Tibial nerve (tissue), 4 donors: ENCODE data around the gene ATP11C. TPM values are rescaled to one million over a fixed set of nuclear protein-coding genes. Genes with fewer than 3 reads are reported as not detected.

Experiments used
- DNase-seq, 2 donors: peaks; one replicate each; pipeline ENCODE4 v3.0.0-alpha.2; 2019; ENCODE audit warnings: low spot score in 2 of 2
- H3K27ac ChIP-seq, 4 donors: fragments of 200-600 bp; sonication (generic) in 3 of 4; one replicate each; pipeline ENCODE4 v1.5.1; 2017 to 2019; ENCODE audit warnings: mild to moderate bottlenecking in 1 of 4
- H3K27me3 ChIP-seq, 2 donors: fragments of 200-600 bp; sonication (generic) in 1 of 2; one replicate each; pipeline versions ENCODE4 v1.5.1 to v1.6.0; 2017 to 2019
- H3K36me3 ChIP-seq, 3 donors: fragments of 200-600 bp; sonication (generic); one replicate each; pipeline ENCODE4 v1.5.1; 2018 to 2019
- H3K4me1 ChIP-seq, 4 donors: fragments of 200-600 bp; sonication (generic) in 3 of 4; one replicate each; pipeline ENCODE4 v1.5.1; 2017 to 2019
- H3K4me3 ChIP-seq, 4 donors: fragments of 200-600 bp; sonication (generic) in 3 of 4; one replicate each; pipeline ENCODE4 v1.5.1; 2017 to 2019; ENCODE audit warnings: mild to moderate bottlenecking in 1 of 4, moderate library complexity in 1 of 4
- H3K9me3 ChIP-seq, 4 donors: fragments of 200-600 bp; sonication (generic) in 3 of 4; one replicate each; pipeline ENCODE4 v1.5.1; 2017 to 2019
- EP300 ChIP-seq, 2 donors: sonication (generic); formaldehyde crosslinking; IDR thresholded peaks; one replicate each; pipeline ENCODE4 v1.6.1; 2017; ENCODE audit warnings: antibody characterized with exemption in 2 of 2, mild to moderate bottlenecking in 1 of 2
- POLR2A ChIP-seq, 2 donors: fragments of 450-650 bp; IDR thresholded peaks; one replicate each; pipeline ENCODE4 v1.6.1; 2017; ENCODE audit warnings: antibody characterized with exemption in 2 of 2, mild to moderate bottlenecking in 2 of 2, moderate library complexity in 2 of 2
- WGBS, 2 donors: methylation state at CpG; one replicate each; pipeline ENCODE4 v1.1.5; 2018; 5-methylcytosine and 5-hydroxymethylcytosine counted together
- total RNA-seq, 4 donors: library from RNA; depleted of rRNA; stranded (reverse); fragments of >200 nt; gene quantifications; one replicate each; pipeline ENCODE4 v1.1.0, GENCODE V29; 2016
- TF ChIP-seq, protein P1 (sequence below), 5 experiments: fragments of 200-600 bp in 3 of 5; fragments of 450-650 bp in 2 of 5; sonication (generic) in 3 of 5; IDR thresholded peaks; one replicate each; pipeline ENCODE4 v1.5.1; 2016 to 2019; ENCODE audit warnings: antibody characterized with exemption in 5 of 5, mild to moderate bottlenecking in 3 of 5, moderate library complexity in 2 of 5

Gene ATP11C
- total RNA-seq, 4 donors from 2014 or later, result 24.1 to 37.8 (median 32.9) TPM

DNA sequence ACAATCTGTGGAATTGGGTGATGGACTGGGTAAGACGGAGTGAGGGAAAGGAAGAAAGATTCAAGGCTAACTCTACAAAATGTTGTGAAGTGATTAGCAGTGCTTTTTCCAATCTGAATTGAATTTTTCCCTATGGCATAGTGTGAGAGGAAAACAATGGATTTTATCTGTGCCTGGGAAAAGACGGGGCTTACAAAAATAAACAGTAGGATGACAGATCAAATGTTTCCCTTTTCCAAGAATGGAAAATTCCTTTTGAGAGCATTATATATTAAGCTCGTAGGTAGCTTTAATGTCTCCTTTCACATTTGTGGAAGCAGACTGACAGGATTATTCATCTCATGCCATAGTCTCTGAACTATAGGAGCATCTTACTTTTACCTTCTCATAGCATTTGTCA lies 27.8 kb downstream of the ATP11C start:
- TF ChIP-seq POLR2A (IDR thresholded peaks at IDR 0.05) (no peak), EP300 (IDR thresholded peaks at IDR 0.05) (no peak)
- TF ChIP-seq, protein P1, sequence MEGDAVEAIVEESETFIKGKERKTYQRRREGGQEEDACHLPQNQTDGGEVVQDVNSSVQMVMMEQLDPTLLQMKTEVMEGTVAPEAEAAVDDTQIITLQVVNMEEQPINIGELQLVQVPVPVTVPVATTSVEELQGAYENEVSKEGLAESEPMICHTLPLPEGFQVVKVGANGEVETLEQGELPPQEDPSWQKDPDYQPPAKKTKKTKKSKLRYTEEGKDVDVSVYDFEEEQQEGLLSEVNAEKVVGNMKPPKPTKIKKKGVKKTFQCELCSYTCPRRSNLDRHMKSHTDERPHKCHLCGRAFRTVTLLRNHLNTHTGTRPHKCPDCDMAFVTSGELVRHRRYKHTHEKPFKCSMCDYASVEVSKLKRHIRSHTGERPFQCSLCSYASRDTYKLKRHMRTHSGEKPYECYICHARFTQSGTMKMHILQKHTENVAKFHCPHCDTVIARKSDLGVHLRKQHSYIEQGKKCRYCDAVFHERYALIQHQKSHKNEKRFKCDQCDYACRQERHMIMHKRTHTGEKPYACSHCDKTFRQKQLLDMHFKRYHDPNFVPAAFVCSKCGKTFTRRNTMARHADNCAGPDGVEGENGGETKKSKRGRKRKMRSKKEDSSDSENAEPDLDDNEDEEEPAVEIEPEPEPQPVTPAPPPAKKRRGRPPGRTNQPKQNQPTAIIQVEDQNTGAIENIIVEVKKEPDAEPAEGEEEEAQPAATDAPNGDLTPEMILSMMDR (IDR thresholded peaks at IDR 0.05), result no peak
- Histone ChIP-seq H3K4me1 (no peaks in the 10 kb centered on the region), H3K36me3 (no peaks in the 10 kb centered on the region), H3K27ac (no peak overlapping the region), H3K9me3 (no peaks in the 10 kb centered on the region), H3K27me3 (no peaks in the 10 kb centered on the region), H3K4me3 (no peak overlapping the region)
- WGBS, 2 donors, result 48 to 52% methylated on average over 3 of the region's 3 CpGs
- no peak for DNase-seq

DNA sequence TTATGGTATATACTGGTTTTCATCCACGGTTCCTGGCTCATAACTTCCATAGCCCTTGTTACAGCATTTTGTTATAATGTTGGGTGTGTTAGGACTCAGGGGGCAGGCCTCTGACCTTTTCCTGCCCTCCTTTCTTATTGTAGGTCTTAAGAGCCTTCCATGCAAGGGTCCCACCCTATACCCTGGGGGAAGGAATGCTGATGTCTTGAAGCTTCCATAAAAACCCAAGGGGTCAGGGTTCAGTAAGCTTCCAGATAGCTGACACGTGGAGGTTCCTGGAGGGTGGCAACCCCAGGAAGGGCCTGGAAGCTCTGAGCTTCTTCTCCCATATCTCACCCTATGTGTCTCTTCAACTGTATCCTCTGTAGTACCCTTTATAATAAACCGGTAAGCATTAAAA lies 29.6 kb downstream of the ATP11C start:
- Histone ChIP-seq H3K36me3 (no peaks in the 10 kb centered on the region), H3K27me3 (no peaks in the 10 kb centered on the region), H3K4me3 (no peak overlapping the region), H3K27ac (no peak overlapping the region), H3K9me3 (no peaks in the 10 kb centered on the region), H3K4me1 (no peaks in the 10 kb centered on the region)
- 61 to 88% methylated on average over 3 of the region's 3 CpGs for WGBS, 2 donors
- no peak for TF ChIP-seq EP300 (IDR thresholded peaks at IDR 0.05)
- no peak for TF ChIP-seq POLR2A (IDR thresholded peaks at IDR 0.05)
- TF ChIP-seq, protein P1 (IDR thresholded peaks at IDR 0.05), result no peak
- no peak for DNase-seq

DNA sequence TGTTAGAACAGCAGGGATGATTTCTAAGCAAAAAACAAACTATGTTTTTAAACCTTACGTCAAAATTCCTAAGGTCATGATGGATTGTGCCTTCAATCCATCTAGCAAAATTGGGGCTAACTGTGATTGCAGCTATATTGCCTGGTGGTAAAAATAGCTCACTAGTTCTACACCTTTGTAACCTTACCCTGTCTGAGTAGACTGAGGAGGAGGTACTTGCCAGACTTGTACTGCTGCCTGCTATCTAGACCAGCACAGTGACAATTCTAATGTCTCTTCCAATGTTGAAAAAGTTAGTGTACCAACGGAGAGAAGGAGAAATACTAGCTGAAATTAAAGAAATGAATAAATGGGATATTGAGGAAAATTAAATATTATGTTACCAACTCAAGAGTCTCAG lies 30.3 kb downstream of the ATP11C start:
- Histone ChIP-seq H3K4me3 (no peak overlapping the region), H3K27ac (no peak overlapping the region), H3K9me3 (no peaks in the 10 kb centered on the region), H3K36me3 (no peaks in the 10 kb centered on the region), H3K4me1 (no peaks in the 10 kb centered on the region), H3K27me3 (no peaks in the 10 kb centered on the region)
- no peak for TF ChIP-seq POLR2A (IDR thresholded peaks at IDR 0.05)
- TF ChIP-seq, protein P1 (IDR thresholded peaks at IDR 0.05), result no peak
- TF ChIP-seq EP300 (IDR thresholded peaks at IDR 0.05), result no peak
- DNase-seq, result no peak
- 77 to 91% methylated on average over 2 of the region's 2 CpGs for WGBS, 2 donors

DNA sequence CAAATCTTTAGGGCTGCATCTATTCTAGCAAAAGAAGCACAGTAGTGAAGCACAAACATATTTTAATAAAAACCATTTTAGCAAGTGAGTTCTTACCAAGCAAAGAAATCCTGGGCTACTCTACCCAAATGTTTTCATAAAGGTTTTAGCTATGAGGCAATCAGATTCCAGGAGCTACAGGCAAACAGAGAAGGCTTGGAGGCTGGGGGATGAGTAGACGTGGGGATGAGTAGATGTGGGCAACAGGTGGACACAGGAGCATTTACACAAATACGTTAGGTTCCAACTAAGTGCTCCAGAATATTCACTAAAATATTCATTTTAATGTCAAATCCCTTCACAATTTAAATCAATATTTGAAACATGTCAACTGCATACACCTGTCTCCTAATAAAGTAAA lies 34.5 kb downstream of the ATP11C start:
- TF ChIP-seq, protein P1 (IDR thresholded peaks at IDR 0.05), result no peak
- no peak for TF ChIP-seq EP300 (IDR thresholded peaks at IDR 0.05)
- no peak for TF ChIP-seq POLR2A (IDR thresholded peaks at IDR 0.05)
- H3K27ac ChIP-seq, result no peak overlapping the region
- WGBS, 2 donors, result 75 to 90% methylated on average over 2 of the region's 2 CpGs
- DNase-seq, result no peak
- no peaks in the 10 kb centered on the region for H3K36me3 ChIP-seq
- no peak overlapping the region for H3K4me3 ChIP-seq
- H3K4me1 ChIP-seq, result no peaks in the 10 kb centered on the region
- H3K9me3 ChIP-seq, result no peaks in the 10 kb centered on the region
- H3K27me3 ChIP-seq, result no peaks in the 10 kb centered on the region

DNA sequence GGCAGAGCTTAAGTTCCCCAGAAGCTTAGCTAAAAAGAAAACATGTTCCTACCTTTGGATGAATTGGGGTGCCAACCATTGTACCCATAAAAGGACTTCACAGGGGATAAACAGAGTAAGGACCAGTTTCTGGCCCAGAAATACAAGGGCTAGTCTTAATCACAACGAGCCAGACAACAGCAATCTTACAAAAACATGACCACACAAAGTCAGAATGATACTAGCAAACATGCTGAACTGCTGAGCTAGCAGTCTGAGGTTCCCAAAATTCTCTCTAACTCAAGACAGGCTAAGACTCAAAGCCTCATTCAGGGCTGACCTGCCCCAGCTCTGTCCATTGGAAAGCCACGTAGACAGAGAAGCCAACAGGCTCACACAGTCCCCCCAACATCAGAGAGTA lies 40.3 kb downstream of the ATP11C start:
- Histone ChIP-seq H3K36me3 (no peaks in the 10 kb centered on the region), H3K27ac (no peak overlapping the region), H3K4me3 (no peak overlapping the region), H3K27me3 (no peaks in the 10 kb centered on the region), H3K4me1 (no peaks in the 10 kb centered on the region), H3K9me3 (no peaks in the 10 kb centered on the region)
- 13 to 53% methylated on average over 2 of the region's 2 CpGs for WGBS, 2 donors
- TF ChIP-seq EP300 (IDR thresholded peaks at IDR 0.05) (no peak), POLR2A (IDR thresholded peaks at IDR 0.05) (no peak)
- TF ChIP-seq, protein P1 (IDR thresholded peaks at IDR 0.05), result no peak
- DNase-seq, result no peak
